Measurements from ENCODE around the gene ENO4. TPM values are rescaled to one million over a fixed set of nuclear protein-coding genes. Genes with fewer than 3 reads are reported as not detected.

The ENO4 gene
- total and polyA plus RNA-seq, 3 donors from 2014 or later, result 1.8 to 9.8 (median 5.6) TPM

DNA sequence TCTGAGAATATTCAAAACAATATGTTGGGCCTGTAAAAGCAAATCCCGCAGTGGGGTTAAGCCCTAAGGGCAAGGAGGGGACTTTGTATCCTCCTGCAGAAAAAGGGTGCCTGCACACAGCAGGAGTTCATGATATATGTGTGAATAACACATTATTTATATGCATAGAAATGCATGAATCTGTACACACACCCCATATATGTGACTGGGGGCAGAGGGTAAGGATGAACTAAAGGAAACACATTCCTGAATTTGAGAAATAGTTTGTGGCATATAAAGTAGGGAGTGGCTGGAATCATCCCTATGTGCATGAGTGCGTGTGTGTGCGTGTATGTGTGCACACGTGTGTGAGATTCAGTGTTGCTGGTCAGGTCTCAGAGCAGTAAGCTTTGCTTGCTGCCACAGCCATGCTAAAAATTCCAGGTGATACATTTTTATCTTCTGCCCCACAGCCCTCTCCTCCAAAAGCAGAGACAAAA is 18.9 kb downstream of the ENO4 start:
- no peak for DNase-seq
- intact Hi-C loops (cut with DNase I; ENCODE audit: low total_unique reads), result no loop called here
- no peaks in the 10 kb centered on the region for H3K27me3 ChIP-seq
- no peaks in the 10 kb centered on the region for H3K9me3 ChIP-seq
- no peaks in the 10 kb centered on the region for H3K36me3 ChIP-seq (ENCODE audit: low read depth, missing control alignments)
- no peak overlapping the region for H3K4me3 ChIP-seq
- H3K27ac ChIP-seq, result no peak overlapping the region
- no peak for TF ChIP-seq POLR2A (IDR thresholded peaks at IDR 0.05)
- no peak for TF ChIP-seq CTCF (IDR thresholded peaks at IDR 0.05)
- WGBS, 2 donors, result 62 to 66% methylated on average over 4 of the region's 4 CpGs
- no peaks in the 10 kb centered on the region for H3K4me1 ChIP-seq

DNA sequence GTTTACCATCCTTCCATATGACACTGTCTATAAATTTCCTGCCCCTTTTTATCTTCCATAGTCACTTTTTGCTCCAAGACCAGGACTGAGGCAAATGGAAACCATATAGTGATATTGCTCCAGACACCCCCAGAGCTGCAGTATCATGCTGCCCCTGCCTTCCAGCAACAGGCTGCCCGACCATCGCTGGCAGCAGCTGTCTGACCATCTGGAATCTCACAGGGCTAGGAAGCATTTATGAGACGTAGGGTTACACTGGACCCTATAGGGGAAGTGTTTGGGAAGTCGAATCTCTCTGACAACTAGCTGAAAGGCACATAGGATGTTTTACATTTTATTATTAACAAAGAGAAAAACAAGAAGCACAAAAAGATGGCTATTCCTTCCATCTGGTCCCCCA is 19.4 kb downstream of the ENO4 start:
- no peaks in the 10 kb centered on the region for H3K27me3 ChIP-seq
- no peaks in the 10 kb centered on the region for H3K36me3 ChIP-seq (ENCODE audit: low read depth, missing control alignments)
- no peak for TF ChIP-seq CTCF (IDR thresholded peaks at IDR 0.05)
- no peak for TF ChIP-seq POLR2A (IDR thresholded peaks at IDR 0.05)
- H3K4me3 ChIP-seq, result no peak overlapping the region
- no peak overlapping the region for H3K27ac ChIP-seq
- H3K9me3 ChIP-seq, result no peaks in the 10 kb centered on the region
- H3K4me1 ChIP-seq, result no peaks in the 10 kb centered on the region
- no peak for DNase-seq
- intact Hi-C loops (cut with DNase I; ENCODE audit: low total_unique reads), result no loop called here
- WGBS, 2 donors, result 59 to 63% methylated on average over 4 of the region's 4 CpGs

DNA sequence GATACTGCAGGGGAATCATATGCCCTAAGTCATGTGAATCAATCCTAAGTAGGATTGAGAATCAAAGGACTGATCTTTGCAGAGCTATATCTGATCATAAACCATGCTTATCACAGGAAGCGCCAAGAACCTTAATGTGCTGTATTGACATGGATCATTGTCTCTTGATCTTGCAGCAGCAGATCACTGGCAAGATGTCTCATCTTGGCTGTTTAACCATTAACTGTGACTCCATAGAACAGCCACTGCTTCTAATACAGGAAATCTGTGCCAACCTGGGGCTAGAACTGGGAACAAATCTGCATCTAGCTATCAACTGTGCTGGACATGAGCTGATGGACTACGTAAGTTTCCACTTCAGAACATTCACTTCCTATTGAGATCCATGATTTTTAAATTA is 21.6 kb downstream of the ENO4 start:
- Histone ChIP-seq H3K9me3 (no peaks in the 10 kb centered on the region), H3K4me3 (no peak overlapping the region), H3K27ac (no peak overlapping the region), H3K4me1 (no peaks in the 10 kb centered on the region), H3K27me3 (no peaks in the 10 kb centered on the region), H3K36me3 (ENCODE audit: low read depth, missing control alignments) (no peaks in the 10 kb centered on the region)
- intact Hi-C loops (cut with DNase I; ENCODE audit: low total_unique reads), result no loop called here
- DNase-seq, result no peak
- no peak for TF ChIP-seq POLR2A (IDR thresholded peaks at IDR 0.05)
- no peak for TF ChIP-seq CTCF (IDR thresholded peaks at IDR 0.05)
- 90 to 95% methylated on average over 2 of the region's 2 CpGs for WGBS, 2 donors

DNA sequence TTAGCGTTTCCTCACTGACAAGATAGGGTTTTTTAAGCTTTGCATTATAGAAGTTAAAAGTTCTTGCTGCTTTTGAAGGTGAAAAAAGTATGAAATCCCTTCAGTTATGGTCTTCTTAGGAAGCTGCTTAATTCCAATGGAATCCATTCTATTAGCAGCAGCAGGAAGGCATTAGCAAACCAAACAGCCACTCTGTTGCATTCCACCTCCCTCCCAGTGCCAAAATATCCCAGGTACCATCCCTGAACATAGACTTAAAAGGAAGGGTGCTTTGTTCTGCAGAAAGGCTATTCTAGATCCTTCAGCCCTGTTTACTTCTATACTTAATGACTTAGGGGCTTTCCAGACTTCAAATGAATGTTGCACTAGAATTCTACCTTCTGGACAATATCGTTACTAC is 23.8 kb downstream of the ENO4 start:
- DNase-seq, result no peak
- TF ChIP-seq CTCF (IDR thresholded peaks at IDR 0.05), result no peak
- no peak for TF ChIP-seq POLR2A (IDR thresholded peaks at IDR 0.05)
- intact Hi-C loops (cut with DNase I; ENCODE audit: low total_unique reads), result no loop called here
- H3K36me3 ChIP-seq (ENCODE audit: low read depth, missing control alignments), result no peaks in the 10 kb centered on the region
- no peak overlapping the region for H3K27ac ChIP-seq
- H3K4me1 ChIP-seq, result no peaks in the 10 kb centered on the region
- H3K4me3 ChIP-seq, result no peak overlapping the region
- no peaks in the 10 kb centered on the region for H3K27me3 ChIP-seq
- 56% methylated on average over 2 of the region's 2 CpGs for WGBS, 2 donors
- H3K9me3 ChIP-seq, result no peaks in the 10 kb centered on the region

- Histone ChIP-seq H3K9me3 (no peaks in the 10 kb centered on the region), H3K36me3 (ENCODE audit: low read depth, missing control alignments) (no peaks in the 10 kb centered on the region), H3K4me1 (no peaks in the 10 kb centered on the region), H3K27me3 (no peaks in the 10 kb centered on the region), H3K4me3 (no peak overlapping the region), H3K27ac (no peak overlapping the region)
- WGBS, 2 donors, result 90 to 91% methylated on average over 2 of the region's 2 CpGs
- TF ChIP-seq CTCF (IDR thresholded peaks at IDR 0.05), result no peak
- TF ChIP-seq POLR2A (IDR thresholded peaks at IDR 0.05), result no peak
- no peak for DNase-seq
- intact Hi-C loops (cut with DNase I; ENCODE audit: low total_unique reads), result no loop called here
Measured at GRCh38 chr10:116875897-116876296, 26.6 kb downstream of the ENO4 start.

Data from testis (tissue), 3 donors.